Ovary (tissue), 3 donors: Measurements from ENCODE around the gene TUBB1.

ENCODE experiments used
- EP300 ChIP-seq: sonication (generic); formaldehyde crosslinking; IDR thresholded peaks from one replicate; pipeline ENCODE4 v1.6.1; 2017; ENCODE audit warnings: antibody characterized with exemption
- POLR2A ChIP-seq: fragments of 450-650 bp; IDR thresholded peaks from one replicate; pipeline ENCODE4 v1.6.1; 2017; ENCODE audit warnings: antibody characterized with exemption, mild to moderate bottlenecking, moderate library complexity
- TF ChIP-seq, protein P1 (sequence below), 3 donors: fragments of 450-650 bp in 2 of 3; fragments of 200-600 bp in 1 of 3; IDR thresholded peaks; one replicate each; pipeline versions ENCODE4 v1.5.1 to v1.8.0; 2016 to 2022; ENCODE audit warnings: antibody characterized with exemption in 3 of 3, mild to moderate bottlenecking in 1 of 3
- donor health status: DM: no; HTN: no; CAD: no.

DNA sequence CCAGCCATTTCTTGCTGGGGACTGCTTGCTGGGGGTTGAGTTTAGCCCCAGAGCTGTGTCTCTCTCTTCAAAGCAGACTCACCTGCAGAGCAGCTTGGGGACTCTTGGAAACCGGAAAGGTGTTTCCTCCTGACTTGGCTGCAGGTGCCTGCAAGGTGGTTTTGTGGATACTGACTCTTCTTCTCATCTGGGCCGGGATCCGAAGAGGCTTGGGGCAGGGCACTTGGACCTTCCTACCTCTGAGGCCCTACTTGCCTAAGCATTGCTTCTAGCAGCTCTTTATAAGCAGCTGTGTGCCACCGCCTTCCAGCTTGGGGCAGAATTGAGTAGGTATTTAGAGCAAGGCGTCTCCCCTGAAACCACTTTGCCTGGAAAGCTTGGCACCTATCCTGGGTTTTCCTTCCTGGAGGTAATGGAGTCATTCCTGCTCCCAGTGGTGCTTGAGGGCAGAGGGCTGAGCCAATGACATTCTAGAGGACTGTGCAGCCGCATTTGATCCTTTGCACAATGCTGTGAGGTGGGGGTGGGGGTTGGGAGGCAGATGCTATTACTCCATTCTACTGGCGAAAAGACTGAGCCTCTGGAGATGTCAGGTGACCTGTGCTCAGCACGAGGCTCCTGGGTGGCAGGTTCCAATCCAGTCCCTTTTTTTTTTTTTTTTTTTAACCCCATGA is 8.8 kb upstream of the TUBB1 start:
- TF ChIP-seq, protein P1, sequence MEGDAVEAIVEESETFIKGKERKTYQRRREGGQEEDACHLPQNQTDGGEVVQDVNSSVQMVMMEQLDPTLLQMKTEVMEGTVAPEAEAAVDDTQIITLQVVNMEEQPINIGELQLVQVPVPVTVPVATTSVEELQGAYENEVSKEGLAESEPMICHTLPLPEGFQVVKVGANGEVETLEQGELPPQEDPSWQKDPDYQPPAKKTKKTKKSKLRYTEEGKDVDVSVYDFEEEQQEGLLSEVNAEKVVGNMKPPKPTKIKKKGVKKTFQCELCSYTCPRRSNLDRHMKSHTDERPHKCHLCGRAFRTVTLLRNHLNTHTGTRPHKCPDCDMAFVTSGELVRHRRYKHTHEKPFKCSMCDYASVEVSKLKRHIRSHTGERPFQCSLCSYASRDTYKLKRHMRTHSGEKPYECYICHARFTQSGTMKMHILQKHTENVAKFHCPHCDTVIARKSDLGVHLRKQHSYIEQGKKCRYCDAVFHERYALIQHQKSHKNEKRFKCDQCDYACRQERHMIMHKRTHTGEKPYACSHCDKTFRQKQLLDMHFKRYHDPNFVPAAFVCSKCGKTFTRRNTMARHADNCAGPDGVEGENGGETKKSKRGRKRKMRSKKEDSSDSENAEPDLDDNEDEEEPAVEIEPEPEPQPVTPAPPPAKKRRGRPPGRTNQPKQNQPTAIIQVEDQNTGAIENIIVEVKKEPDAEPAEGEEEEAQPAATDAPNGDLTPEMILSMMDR (IDR thresholded peaks at IDR 0.05), result no peak
- TF ChIP-seq POLR2A (no peak), EP300 (no peak)
